GM12892 (cell line): ENCODE results near the gene GFRA1.

Experiments used
- POLR2A ChIP-seq: IDR thresholded peaks from 2 replicates; pipeline ENCODE4 v1.6.1; 2011; ENCODE audit warnings: low read depth, low read length, control low read depth
- POLR2AphosphoS5 ChIP-seq: IDR thresholded peaks from 2 replicates; pipeline ENCODE4 v1.6.1; 2011; ENCODE audit warnings: low read depth, low read length, control low read depth
- TAF1 ChIP-seq: IDR thresholded peaks from 2 replicates; pipeline ENCODE4 v1.6.1; 2011; ENCODE audit warnings: low read depth, mild to moderate bottlenecking, control low read depth, low read length, borderline replicate concordance

DNA sequence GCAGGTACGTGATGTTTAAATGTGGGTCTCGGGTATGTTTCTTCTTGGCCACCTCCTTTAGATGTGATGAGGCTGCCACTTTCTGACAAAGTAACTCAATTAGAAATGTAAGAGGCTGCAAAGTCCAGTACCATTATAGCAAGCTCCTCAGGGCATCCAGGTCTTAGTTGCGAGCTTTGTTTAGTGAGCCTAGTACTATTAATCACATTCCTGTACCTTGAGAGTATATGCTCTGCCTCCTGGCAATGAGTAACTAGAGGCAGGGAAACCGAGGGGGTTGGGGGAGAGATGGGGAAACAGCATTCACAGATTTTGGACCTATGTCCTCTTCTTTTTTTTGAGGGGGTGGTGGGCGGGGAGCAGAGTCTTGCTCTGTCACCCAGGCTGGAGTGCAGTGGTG is 131.8 kb downstream of the GFRA1 start:
- TF ChIP-seq POLR2A = no peak
- TF ChIP-seq POLR2AphosphoS5 = no peak
- TF ChIP-seq TAF1 = no peak
